K562 (cell line): ENCODE data around the gene LIAS. TPM values are rescaled to one million over a fixed set of nuclear protein-coding genes. Genes with fewer than 3 reads are reported as not detected.

Experiments used
- ARID2 ChIP-seq: fragments of 450-650 bp; IDR thresholded peaks from 2 replicates; pipeline ENCODE4 v1.6.1; 2017; ENCODE audit warnings: antibody characterized with exemption, mild to moderate bottlenecking
- ATF6 ChIP-seq: sonication (generic); formaldehyde crosslinking; IDR thresholded peaks from 2 replicates; pipeline ENCODE4 v1.4.0; 2020; ENCODE audit warnings: mild to moderate bottlenecking, missing genetic modification reagents
- EGR1 ChIP-seq: fragments of 450-650 bp; conservative IDR thresholded peaks from 2 replicates; pipeline ENCODE4 v1.6.1; 2017; ENCODE audit warnings: mild to moderate bottlenecking
- NR2F6 ChIP-seq: fragments of 450-650 bp; formaldehyde crosslinking; IDR thresholded peaks from 2 replicates; pipeline ENCODE4 v1.4.0; 2020; ENCODE audit warnings: mild to moderate bottlenecking
- POLR2AphosphoS2 ChIP-seq: IDR thresholded peaks from 2 replicates; pipeline ENCODE4 v1.6.1; 2012; ENCODE audit warnings: low read length, improper control_type of control experiment
- POLR2B ChIP-seq: fragments of 450-650 bp; IDR thresholded peaks from 2 replicates; pipeline ENCODE4 v1.6.1; 2018; ENCODE audit warnings: low read depth; ENCODE audit not compliant: partially characterized antibody
- POLR2G ChIP-seq: fragments of 200-400 bp; formaldehyde crosslinking; IDR thresholded peaks from 2 replicates; pipeline ENCODE4 v1.6.1; 2017; ENCODE audit warnings: low read depth, mild to moderate bottlenecking, antibody characterized with exemption, low read length, moderate library complexity
- THRB ChIP-seq: fragments of 450-650 bp; formaldehyde crosslinking; conservative IDR thresholded peaks from 2 replicates; pipeline ENCODE4 v1.4.0; 2022; ENCODE audit warnings: mild to moderate bottlenecking, missing genetic modification characterization
- UBTF ChIP-seq, 2 experiments: IDR thresholded peaks; 2 replicates each; pipeline ENCODE4 v1.6.1; 2012; ENCODE audit warnings: improper control_type of control experiment in 2 of 2, low read depth in 2 of 2, low read length in 2 of 2, borderline replicate concordance in 1 of 2
- ZNF12 ChIP-seq: sonication (generic); formaldehyde crosslinking; IDR thresholded peaks from 2 replicates; pipeline ENCODE4 v1.4.0; 2020; ENCODE audit warnings: mild to moderate bottlenecking, missing genetic modification reagents
- ZNF280B ChIP-seq: fragments of 250-450 bp; sonication (Bioruptor Pico); IDR thresholded peaks from 2 replicates; pipeline ENCODE4 v1.5.1; 2021; ENCODE audit warnings: mild to moderate bottlenecking
- ZNF316 ChIP-seq: fragments of 450-650 bp; IDR thresholded peaks from 2 replicates; pipeline ENCODE4 v1.6.1; 2016
- polyA plus RNA-seq, 8 experiments: library from polyadenylated mRNA; depleted of rRNA in 4 of 8; stranded (reverse) in 5 of 8; unstranded in 3 of 8; fragments of >200 nt; fragmentation: Nextera tagmentation in 2 of 8; fragmentation: Illumina TruSeq in 1 of 8; extraction: Ambion mirVana in 2 of 8; extraction: Trizol in 1 of 8; gene quantifications; 2 replicates each; pipeline versions ENCODE4 v1.2.1 to v1.2.3, GENCODE V29; 2011 to 2014; ENCODE audit warnings: inconsistent platforms in 1 of 8, missing spikeins in 1 of 8
- total RNA-seq, 7 experiments: library from RNA; depleted of rRNA in 6 of 7; stranded (reverse); fragments of >200 nt in 6 of 7; fragmentation: Illumina TruSeq in 2 of 7; extraction: Trizol in 2 of 7; gene quantifications; 2 replicates each; pipeline versions ENCODE4 v1.2.1 to v1.2.3, GENCODE V29; 2011 to 2021; ENCODE audit warnings: low replicate concordance in 1 of 7

LIAS gene
- total and polyA plus RNA-seq, 9 of the 15 experiments (the other 6 are each of a cell fraction or from before 2014, with no cell fraction given) = 21.9 to 57.1 (median 42.1) TPM

- TF ChIP-seq UBTF (IDR thresholded peaks at IDR 0.05; ENCODE audit: borderline replicate concordance in 1 of 2, low read depth in 2 of 2, low read length in 2 of 2) (no peak), ZNF316 (no peak), POLR2AphosphoS2 (peak; percentile 67; the same call in 1 of the 2 replicates), ZNF12 (CRISPR knock-in tag) (no peak), NR2F6 (CRISPR knock-in tag) (no peak), ZNF280B (no peak), ARID2 (no peak), ATF6 (CRISPR knock-in tag) (no peak), POLR2B (peak; percentile 30), THRB (CRISPR knock-in tag) (0 out of 2 replicates have a peak, but pooled peaks have one; percentile 8), EGR1 (0 out of 2 replicates have a peak, but pooled peaks have one; percentile 6), POLR2G (peak; percentile 55; the same call in 1 of the 2 replicates)
These were observed 7.3 kb upstream of the LIAS start (continued) for GRCh38 chr4:39451423-39452023.
